GM19452 (cell line): Measurements from ENCODE around the gene SUMO3.

Source experiments
- ATAC-seq: cut with Tn5 transposase; IDR thresholded peaks from one replicate; pipeline ENCODE4 v1.9.1; 2021; ENCODE audit not compliant: unreplicated experiment

The SUMO3 gene

DNA sequence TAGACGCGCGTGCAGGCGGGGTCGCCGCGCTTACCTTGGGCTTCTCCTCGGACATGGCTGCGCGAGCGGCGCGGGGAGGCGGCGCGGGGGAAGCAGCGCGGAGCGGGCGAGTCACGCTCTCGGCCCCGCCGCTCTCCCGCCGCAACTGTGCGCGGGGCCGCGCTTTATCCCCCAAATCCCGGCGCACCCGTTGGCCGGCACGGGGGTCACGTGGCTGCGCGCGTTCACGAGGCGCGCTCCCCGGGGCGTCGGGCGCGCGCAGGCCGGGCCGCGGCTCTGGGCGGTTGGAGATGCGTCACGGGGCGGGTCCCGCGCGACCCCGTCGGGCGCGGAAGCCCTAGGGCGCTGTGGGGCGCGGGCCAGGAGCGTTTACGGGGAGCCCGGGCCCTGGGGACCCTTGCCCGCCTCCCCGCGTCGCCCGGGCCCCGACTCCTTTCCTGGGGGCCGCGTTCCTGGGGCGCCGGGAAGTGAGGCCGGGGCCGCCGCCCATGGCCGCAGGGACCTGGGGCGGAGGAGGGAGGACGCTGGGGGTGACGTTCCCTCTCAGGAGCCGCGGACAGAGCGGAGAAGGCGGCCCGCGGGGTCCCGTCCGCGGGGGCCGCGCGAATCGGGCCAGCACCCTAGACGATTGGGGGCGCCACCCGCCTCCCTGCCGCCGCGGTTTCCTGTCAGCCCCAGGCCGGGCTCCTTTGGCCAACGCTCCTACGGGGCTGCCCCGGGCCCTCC is at the start of gene SUMO3:
TSS of gene SUMO3 (minus strand) at position 149 of the 726 bp plus-strand sequence. CDS start at position 55, 94 bp downstream.
- peak; percentile 50 for ATAC-seq

DNA sequence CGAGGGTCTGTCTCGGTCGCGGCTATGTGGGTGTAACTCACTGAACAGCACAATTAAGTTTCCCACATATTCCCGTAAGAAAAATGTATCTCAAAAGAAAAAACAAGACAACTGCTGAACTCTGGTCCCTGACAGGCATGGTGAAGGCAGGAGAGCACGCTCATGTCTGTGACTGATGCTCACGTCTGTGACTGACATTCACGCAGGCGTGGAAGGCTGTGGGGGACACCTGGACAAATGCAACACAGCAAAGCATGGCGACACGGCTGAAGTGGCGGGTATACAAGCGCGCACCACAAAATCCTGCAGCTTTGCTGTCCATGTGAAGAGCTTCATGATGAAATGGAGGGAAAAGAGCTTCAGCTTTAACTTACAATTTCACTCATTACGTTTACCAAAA is 49.6 kb upstream of the SUMO3 start:
- no peak for ATAC-seq

DNA sequence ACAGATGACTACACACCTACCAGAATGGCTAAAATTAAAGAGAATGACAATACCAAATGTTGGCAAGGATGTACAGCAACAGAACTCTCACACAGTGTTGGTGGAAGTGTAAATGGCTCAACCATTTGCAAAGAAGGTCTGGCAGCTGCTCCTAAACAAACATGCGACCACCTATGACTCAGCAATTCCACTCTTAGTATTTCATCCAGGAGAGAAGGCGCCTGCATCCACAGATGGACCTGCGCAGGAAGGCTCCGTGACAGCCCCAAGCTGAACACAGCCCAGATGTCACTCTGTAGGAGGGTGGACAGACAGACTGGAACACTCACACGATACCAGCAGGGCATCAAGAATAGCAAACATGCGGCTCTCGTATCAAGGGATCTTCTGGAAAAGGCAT is 48.9 kb upstream of the SUMO3 start:
- no peak for ATAC-seq

DNA sequence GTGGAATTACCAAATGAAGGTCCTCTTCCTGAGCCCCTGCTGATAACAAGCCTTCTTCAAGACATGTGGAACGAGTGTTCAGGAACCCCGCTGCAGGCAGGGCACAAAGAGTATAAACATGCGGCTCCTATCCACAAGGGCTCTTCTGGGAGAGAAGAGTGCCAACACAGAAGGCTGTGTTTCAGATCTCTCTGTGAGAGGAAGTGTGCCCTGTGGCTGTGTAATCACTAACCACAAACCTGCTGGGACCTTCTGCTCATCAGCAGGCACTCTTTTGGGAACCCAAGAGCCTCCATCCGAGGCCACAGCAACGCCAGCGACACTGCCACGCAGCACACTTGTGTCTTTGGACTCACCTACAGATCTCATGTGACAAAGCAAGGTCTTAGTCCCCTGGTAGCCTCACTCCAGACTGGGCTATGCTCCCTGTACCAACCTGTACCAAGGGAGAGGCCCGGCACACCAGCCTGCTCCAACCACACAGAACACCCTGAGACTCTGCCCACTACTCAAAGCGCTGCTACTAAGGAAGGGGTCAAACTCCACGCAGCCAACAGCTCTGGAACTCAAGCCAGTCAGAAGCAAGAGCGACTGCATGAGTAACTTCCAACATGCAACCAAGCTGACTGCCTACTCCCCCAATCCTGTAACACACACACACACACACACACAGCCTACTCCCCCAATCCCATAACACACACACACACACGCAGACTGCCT is 47.9 kb upstream of the SUMO3 start:
- ATAC-seq, result peak; percentile 58

DNA sequence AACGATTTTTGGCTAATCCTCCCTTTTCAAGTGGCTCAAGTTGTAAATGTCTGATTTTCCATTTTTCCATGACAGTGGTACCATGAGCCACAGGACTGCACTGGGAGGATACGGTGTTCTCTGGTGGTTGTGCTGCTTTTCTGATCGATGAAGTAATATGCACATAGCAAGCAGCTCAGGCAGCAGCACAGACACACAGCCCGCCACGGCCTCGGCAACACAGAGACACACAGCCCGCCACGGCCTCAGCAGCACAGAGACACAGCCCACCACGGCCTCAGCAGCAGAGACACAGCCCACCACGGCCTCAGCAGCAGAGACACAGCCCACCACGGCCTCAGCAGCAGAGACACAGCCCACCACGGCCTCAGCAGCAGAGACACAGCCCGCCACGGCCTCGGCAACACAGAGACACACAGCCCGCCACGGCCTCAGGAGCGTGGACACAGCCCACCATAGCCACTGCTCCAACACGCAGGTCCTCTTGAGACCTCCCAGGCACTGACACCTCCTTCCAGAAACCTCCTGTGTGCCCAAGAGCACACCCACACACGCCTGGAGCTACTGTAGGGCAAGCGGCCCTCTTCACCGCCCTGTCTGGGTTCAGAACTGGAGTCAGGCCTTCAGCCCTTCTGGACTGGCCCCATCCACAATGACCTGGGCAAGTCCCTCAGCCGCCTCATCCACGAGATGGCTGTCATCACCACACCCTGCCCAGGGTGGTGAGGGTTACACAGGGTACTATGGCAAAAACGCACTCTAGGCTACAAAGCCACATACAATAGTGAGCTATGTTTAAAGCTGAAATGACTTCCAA is 45.2 kb upstream of the SUMO3 start:
- ATAC-seq, result no peak

DNA sequence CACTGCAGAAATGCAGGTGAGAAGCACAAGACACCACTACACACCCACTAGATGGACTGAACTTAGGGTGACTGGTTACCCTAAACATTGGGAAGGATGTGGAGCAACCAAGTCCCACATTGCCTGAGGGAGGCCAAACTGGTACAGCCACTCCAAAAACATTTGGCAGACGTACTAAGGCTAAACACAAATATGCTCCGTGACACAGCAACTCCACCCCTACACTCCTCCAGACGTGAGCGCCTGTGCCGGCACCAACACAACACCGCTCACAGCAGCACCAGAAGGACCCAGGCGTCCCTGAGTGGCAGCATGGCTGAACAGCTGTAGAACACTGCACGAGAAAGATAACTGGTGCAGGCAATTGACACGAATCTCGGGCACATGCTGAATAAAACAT is 40.9 kb upstream of the SUMO3 start:
- no peak for ATAC-seq

DNA sequence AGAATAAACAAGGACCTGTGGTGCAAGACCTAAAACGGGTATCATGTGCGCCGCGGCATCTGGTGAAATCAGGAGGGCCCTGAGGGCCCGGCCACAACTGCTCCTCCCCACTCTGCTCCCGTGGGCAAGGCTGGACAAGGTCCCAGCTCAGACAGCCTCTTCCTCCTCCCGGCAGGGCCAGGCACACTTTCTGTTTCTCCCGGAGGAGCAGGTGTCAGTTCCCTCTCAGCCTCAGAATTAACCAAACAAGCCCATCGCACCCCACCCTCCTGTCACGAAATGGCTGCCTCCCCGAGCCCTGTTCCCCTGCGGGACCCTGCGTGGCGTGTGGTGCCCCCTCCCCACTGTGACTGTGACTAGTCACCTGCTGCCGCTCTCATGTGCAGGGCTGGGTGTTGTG is 40.4 kb upstream of the SUMO3 start:
- ATAC-seq, result no peak

DNA sequence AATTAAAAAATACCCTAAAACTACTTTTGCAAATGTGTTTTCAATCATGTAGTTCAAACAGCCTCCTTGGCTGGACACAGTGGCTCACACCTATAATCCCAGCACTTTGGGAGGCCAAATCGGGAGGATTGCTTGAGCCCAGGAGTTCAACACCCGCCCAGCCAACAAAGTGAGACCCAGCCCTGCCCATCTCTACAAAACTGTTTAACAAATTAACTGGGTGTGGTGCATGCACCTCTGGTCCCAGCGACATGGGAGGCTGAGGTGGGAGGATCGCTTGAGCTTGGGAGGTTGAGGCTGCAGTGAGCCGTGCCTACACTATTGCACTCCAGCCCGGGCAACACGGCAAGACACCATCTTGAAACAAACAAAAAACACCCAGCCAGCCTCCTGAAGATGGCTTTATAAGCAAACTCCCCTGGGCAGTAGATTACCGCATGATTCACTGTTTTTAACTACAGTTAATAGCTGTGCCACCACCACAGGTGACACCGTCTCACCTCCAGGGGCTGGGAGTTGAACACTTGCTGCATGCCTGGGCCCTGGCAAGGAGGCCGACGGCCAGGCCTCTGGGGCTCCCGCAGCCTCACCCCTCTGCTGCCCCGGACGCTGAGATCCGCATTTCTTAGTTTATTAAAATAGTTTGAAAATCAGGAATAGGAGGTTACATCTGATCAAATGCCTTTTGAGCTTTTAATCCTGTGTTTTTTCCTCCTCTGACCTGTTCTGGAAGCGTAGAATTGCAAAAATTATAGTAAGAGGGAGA is 39.4 kb upstream of the SUMO3 start:
- no peak for ATAC-seq

DNA sequence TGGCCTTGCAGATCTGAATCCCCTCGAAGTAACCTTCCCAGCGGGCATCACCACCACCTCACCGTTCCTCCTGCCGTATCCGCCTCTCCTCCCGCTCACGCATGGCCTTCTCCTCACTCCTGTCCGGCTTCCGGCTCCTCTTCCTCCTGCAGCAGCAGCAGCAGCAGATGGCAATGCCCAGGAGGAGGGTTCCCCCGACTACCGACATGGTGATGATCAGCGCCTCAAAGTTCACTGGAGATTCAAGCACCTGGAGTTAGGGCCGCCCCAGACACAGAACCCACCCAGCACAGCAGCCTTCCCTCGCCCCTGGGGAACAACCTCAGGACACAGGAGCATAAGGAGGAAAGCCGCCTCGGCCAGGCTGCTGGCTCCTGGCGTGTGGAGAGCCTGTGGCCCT is 38.3 kb upstream of the SUMO3 start:
- no peak for ATAC-seq

DNA sequence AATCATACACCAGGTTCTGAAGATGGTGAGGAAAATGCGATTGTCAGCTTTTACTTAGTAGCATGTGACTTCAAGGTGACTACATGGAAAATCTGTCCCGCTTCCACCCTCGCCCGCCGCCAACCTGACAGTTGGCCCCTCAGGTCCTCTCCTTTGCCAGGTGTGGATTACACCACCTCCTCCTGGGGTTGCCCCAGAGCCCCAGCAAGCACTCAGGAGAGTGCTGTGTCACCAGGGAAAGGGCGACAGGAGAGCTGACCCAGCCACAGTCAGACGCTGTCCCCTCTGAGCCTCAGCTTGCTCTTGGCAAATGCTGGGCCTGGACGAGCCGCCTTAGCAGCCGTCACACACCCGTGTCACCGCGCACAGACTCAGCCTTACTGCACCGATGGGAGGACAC is 37.7 kb upstream of the SUMO3 start:
- no peak for ATAC-seq

DNA sequence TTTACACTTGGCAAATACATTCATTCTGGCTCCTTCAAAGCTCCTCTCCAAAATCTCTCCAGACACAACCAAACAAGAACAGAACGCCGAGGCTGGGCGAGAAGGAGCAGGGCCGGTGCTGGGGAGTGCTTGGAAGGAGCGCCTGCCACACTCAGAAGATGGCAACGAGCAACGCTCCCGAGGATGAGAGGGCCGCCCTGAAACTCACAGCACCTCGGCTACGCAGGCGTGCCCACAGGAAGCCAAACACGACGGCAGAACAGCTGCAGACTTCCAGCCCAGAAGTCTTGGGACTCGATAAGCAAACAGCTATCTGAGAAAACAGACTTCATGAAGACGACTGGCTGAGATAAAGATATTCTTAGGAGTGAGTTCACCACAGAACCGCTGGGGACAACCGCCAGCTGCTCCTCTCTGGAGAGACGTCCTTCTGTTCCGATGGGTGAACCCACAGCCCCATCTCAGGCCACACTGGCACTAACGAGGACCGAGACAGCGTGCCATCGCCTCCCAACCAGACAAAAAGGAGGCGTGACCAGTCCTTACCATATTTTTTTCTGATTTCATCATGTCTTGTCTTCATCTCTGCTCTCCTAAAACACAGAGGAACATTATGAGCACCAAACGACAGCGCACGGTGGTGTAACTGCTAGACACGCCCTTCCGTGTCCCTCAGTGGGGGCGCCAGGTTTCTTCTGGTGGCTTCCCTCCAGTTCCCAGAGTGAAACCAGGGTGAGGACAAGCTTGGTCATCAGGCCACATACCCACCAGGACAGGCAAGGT is 37.0 kb upstream of the SUMO3 start:
- ATAC-seq, result no peak

DNA sequence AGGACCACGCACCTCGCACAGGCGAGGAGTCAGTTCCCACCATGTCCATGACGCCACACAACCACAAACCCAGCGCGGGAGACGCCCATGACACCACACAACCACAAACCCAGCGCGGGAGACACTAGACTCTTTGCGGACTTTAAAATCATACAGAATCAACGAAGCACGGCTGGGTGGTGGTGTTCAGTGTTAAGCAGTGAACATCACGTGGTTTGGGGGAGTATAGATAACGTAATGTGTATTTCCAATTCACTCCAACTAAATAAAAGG is 36.5 kb upstream of the SUMO3 start:
- no peak for ATAC-seq

DNA sequence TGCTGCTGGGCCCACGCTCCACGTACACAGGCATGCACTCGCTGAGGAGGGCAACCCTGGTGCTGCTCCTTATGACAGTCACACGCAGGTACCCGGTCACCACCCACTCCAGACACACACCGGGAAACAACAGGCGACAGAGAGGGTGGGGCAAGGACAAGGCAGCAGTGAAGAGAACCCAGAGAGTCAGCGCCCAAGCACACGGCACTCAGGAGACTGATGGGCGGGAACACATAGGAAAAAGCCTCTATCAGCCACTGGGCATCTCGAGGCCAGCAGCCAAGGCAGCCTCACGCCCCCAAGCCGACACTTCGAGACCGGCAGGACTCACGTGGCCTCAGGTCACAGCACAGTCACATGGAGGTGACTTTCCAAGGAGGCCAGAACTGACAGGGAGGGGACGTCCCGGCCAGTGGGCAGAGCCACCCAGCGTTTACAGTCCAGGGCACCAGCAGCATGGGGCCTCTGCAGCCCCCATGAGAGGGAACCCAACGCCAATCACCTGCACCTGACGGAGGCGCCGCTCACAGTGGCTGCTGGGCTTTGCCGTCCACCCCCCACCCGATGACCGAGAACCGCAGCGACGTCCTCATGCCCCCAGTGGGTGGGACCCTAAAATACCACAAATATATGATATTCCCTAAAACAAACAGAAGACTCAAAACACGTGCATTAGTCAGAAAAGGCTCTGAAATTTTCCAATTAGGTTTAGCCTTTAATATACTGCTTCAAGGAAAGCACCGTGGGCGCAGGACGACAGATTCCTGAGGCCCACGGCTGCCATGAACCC is 35.9 kb upstream of the SUMO3 start:
- no peak for ATAC-seq

DNA sequence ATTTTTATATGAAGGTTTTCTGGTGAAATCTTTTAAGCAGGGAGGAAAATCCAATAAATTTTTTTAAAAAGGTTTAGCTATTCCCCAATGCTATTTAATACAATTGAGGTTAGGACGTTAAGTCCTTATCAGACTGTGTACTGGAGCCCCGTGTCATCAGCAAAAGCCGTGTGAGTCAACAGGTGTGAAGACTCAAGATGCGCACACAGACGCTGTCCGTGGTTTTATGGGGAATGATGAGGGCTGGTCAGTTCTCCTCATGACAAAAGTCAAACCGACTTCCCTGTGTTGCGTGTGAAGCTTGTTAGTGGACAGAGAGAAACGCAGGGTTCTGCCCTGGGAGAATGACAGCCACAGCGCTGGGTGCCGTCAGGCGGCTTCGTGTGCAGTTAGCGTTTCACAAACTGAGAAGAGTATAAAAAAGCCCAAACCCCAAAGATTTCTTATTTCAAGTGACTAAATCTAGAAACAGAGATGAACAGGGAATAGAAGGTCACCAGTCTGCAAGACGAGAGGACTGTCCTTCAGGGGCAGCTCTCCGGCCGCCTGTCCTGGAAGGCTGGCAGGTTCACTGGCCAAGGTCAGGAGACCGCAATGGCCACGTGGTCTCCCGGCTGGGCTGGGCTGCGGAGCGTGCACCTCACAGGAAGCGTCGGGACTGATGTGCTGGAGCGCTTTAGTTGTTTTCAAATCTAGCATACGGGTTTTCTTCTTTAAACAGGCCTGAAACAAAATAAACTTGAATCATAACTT is 33.2 kb upstream of the SUMO3 start:
- no peak for ATAC-seq

DNA sequence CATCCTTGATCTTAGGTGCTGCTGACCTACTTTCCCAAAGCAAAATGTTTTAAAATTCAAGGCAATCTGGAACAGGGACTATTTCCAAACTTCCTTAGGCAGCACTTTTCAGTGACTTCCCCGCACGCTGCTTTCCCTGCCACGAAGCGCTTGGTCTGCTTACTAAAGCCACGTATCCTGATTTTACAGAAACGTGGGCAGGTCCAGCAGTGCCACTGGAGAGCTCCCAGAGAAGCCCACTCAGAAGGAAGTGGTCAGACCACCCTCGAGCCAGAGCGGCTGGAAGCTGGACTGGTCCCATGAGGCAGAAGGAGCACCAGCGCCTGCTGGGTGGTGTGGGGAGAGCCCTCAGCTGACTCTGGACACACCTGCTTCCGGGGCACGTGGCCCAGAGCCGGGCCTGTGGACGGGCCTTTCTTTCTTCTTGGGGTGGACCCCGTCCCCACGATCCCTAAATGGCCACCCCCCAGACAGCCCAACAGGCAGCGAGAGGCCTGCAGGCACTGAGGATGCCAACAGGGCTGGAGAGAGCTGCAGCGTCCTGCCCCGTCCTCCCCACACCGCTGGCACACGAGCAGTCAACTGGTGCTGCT is 32.4 kb upstream of the SUMO3 start:
- ATAC-seq, result no peak

DNA sequence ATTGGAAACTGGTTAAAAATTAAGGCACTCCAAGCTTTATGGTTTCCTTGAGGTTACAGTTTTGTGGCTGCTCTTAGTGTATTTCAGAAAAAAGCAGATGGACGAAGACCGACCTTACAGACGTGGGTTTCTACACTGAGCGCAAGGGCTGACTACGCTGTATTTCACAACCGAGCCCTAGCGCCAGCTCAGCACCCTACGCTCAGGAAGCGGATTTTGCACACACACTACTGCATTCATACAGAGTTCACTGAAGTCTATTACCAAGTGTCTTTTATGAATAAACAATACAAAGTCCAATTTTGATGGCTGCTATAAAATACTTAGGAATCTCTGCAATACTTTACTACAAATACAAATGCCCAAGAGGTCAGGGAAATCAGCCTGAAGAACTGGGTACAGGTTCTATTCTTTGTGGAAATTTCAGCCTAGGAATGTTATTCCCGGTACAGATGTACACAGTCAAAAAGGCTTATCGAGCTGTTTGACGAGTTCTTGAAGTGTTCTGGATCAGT is 31.8 kb upstream of the SUMO3 start:
- no peak for ATAC-seq

DNA sequence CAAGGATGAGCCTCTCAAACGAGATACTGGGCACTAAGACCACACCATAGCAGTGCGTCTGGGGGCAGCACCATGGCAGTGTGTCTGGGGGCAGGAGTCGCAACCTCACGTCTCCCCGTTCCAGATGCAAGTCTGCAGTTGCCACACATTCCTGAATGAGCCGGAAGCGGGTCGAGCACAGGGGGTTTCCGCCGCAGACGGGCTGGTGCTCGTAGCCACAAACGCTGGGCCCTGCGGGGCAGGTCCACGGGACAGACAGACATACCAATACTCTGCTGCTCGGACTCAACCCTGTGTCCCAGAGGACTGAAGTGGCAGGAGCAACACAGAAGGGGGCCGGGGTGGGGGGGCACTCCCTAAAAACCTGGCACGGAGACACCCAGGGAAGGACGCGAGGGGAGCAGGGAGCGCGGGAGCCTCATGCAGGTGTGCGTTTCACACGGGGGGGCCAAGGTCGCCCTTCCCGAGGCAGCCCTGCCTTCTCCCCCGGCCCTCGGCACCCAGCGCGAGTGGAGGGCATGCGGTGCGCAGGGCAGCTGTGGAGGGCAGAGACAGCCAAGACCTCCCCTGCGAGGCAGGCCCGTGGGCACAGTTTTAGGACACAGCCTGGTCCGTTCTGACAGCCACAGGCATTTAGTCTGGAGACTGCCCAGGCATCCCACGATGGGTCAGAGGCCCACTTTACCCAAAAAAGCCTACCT is 31.1 kb upstream of the SUMO3 start:
- no peak for ATAC-seq
